HG03066 (cell line): ENCODE data around the gene TRMT61A.

Experiments
- ATAC-seq: cut with Tn5 transposase; IDR thresholded peaks from one replicate; pipeline ENCODE4 v1.9.1; 2021; ENCODE audit warnings: low read depth; ENCODE audit not compliant: unreplicated experiment

The TRMT61A gene

DNA sequence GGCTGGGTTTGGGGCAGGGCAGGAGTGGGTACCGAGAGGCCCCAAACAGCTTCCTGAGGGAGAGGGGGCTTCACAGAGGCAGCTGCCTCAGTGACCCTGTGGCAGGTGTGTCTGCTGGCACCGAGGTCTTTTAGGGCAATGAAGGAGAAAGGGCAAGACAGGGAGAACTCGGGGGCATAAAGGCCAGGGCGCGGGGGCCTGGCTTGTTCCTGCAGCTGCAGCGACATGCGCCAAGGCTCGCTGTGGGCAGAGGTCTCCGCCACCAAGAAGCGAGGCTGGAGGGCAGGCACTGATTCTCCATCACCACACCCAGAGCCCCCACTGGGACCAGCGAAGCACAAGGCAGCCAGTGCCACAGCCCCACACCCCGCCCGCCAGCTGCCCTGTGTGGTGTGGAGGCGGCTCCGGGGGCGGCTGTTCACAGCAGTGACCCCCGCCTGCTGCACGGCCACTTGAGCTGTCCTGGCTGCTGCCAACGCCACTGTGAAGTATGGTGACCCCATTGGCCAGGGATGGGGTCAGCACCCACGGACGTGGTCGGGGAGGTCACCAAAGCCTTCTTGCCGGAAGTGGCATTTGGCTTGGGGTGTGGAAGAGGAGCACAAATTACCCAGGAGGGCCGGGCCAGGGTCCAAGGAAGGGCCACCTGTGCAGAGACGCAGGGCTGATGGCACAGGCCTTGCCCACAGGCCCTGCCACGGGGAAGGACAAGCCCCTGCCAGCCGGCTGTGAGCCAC is 17.1 kb downstream of the TRMT61A start:
- no peak for ATAC-seq

- no peak for ATAC-seq
These were observed 17.9 kb downstream of the TRMT61A start for GRCh38 chr14:103546652-103547454.

DNA sequence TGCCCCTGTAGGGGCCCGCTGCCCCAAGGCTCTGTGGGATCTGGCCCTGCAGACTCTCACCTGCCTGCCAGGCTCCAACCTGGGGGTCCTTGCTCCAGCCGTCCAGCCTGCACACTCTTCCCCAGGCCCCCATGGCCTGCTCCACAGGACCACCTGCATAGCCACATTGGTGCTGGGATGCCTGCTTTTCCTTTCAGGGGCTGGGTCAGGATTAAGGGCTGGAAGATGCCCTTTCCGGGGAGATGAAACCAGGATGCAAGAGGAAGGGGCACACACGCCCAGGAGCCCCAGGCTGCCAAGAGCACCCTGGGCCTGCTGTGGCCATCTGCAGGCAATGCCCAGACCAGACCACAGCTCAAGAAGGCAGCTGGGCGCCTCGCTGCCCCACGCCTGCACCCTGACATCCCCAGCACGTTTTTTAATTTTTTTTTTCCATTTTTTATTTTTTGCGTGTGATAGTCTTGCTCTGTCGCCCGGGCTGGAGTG is 18.5 kb downstream of the TRMT61A start:
- ATAC-seq, result no peak

GRCh38 chr14:103547941-103548462 is 19.0 kb downstream of the TRMT61A start:
- no peak for ATAC-seq

- ATAC-seq, result no peak
These were observed 19.7 kb downstream of the TRMT61A start for GRCh38 chr14:103548463-103549351.

DNA sequence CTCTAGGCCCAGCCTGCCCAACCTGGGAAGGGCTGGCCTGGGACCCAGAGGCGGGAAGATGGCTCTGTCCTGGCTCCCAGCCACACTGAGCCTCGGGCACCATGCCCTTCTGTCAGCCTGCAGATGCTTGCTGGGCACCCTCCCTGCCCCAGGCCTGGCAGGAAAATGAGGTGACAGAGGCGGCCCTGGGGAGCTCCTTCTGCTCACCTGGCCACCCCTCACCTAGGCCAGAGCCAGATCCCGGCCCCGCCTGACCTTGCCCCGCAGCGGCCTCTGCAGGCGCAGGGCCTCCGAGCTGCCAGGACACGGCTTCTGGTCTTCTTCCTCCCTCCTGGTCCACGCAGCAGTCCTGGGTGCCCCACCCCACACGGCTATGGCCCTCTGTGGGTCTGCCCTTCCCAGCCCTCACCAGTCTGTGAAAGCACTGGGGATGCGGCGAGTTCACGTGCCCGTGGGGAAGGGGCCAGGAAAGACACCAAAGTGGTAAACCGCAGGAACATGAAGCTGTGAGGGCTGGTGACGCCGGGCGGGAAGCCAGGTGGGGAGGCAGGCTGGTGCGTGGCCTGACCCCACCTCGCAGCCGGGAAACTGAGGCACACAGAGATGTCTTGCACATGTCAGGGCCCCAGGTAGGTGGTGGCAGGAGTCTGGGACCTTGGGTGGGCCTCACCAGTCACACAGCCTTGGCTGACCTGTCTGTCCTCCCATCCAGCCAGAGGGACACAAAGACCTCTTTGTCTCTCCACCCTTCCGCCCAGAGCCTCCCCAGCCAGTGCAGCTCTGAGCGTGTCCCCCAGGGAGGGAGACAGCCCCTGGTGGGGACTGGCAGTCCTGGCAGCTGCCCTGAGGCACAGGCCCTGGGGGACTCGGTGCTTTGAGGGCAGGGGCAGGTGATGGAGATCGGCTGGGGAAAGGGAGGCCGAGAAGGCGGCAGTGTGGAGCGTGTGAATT is 20.6 kb downstream of the TRMT61A start:
- no peak for ATAC-seq

- no peak for ATAC-seq
These were observed 21.7 kb downstream of the TRMT61A start for GRCh38 chr14:103550451-103551337.

DNA sequence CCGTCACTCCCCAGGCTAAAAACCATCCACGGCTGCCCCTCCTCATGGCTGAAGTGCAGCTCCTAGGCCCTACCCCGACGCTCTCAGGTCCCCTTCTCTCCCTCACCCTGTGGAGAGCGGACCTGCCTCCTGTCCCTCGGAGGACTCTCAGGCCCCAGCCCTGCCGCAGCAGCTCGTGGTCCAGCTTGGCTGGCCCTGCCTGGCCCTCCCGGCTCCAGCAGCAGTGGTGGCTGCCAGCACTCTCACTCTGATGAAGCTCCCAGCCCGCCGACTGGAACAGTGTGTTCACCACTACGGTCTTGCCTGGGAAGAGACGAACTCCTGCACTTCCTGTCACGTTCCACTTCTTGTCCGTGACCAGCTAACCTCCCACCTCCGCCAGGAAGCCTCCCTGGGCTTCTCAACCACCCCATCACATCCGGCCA is 22.4 kb downstream of the TRMT61A start:
- no peak for ATAC-seq

- ATAC-seq, result no peak
These were observed 23.2 kb downstream of the TRMT61A start for GRCh38 chr14:103552011-103552845.

DNA sequence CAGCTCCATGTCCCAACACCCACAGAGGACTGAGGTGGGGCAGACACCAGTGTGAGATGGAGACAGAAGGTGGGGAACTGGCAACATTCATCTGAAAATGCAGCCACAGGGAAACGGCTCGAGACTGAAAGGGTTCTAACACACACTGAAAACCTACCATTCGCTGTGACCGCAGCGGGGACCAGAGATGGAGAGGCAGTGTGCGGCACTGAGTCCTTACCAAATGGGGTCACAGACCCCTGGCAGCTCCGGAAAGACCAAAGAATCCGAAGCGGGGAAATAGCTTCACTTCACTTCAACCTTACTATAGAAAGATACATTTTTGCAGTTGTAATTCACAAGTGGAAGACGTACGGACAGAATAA is 23.8 kb downstream of the TRMT61A start:
- no peak for ATAC-seq

GRCh38 chr14:103555559-103556337 is 26.8 kb downstream of the TRMT61A start:
- no peak for ATAC-seq

- ATAC-seq, result no peak
These were observed 28.2 kb downstream of the TRMT61A start for GRCh38 chr14:103556946-103557758.

DNA sequence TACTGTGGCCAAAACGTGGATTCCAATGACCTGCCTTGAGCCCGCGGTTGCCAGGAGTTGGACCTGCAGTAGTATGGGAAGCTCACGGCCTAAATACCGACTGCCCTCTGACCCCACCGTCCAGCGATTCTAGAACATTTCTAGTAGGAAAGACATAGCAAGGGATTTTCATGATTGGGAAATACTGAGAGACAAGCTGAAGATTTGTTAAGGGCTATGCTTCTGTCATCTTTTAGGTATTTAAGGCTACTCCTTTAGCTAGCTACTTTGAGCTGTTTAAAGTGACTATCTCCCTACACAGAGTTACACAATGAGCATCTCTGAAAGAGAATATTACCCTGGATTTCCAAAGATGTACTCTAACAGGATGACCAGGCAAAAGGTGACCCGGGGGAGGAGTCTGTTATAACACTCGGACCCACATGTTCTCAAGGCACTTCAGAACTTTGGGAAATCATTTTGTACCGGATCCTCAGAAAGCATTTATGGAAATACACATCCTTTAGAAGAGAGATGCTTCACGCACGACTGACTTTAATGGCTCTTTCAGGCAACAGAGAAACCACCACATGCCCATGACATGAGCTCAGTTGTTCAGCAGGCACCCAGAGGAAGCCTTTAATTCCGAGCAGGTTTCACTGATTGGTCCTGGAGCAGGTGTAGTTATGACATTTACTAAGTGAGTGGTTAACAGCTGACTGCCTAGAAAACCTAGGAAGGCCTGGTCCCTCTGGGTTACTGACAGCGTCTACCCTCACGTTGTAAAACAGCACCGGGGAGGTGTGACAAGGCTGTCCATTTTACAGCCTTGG is 29.3 kb downstream of the TRMT61A start:
- no peak for ATAC-seq

DNA sequence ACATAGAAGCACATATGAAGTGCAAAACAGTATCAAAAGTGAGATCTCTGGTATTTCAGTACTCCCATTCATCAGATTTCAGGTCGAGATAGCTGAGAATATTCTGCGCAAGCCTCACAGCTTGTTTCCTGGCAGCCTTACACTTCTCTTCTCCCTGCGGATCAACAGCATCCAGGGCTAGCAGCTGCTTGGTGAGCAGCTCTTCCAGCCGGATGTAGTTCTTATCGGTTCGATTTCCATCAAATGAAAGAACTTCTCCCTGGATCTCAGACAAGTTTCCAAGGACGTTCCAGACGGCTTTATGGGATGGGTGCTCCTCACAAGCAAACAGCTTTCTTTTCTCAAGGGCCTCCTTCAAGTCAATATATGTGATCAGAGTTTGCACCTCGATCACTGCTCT is 30.8 kb downstream of the TRMT61A start:
- ATAC-seq, result no peak

DNA sequence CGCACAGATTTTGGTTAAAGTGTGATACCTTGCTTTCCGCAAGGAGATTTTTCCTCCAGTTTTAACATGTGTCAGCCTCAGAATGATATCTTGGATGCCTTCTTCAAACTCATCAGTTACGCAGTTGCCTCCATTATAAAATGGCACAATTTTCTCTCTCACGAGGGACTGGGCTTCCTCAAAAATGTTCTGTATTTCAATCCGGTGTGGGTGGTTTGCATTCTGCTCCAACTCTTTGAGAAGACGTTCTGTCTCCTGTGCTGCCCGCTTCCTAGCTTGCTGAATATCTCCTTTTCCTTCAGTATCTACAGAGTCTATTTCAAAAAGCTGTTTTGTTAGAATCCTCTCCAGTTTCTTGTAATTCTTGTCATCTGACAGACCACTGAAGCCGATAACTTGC is 31.7 kb downstream of the TRMT61A start:
- ATAC-seq, result no peak
